ENCODE measurements around the gene PCDHGA1. TPM values are rescaled to one million over a fixed set of nuclear protein-coding genes. Genes with fewer than 3 reads are reported as not detected.
"Not testable (repeated sequence)": the region's sequence is repeated elsewhere in the genome, so short reads cannot be mapped to it uniquely, and the experiment has no call there.

The PCDHGA1 gene
- total RNA-seq, 4 donors from 2014 or later, result 1.7 TPM; not detected in 3

- H3K27ac ChIP-seq, result no peak overlapping the region
- no peak overlapping the region for H3K4me3 ChIP-seq
- H3K27me3 ChIP-seq, result no peaks in the 10 kb centered on the region
- H3K4me1 ChIP-seq, result no peaks in the 10 kb centered on the region
- no peak for TF ChIP-seq POLR2A (IDR thresholded peaks at IDR 0.05)
- no peak for TF ChIP-seq CTCF (IDR thresholded peaks at IDR 0.05)
- peaks cover 0 to 28% (median 10%) of the 10 kb centered on the region in 4 donors for H3K9me3 ChIP-seq
- DNase-seq, result no peak
- no peaks in the 10 kb centered on the region for H3K36me3 ChIP-seq
Observed at GRCh38 chr5:141328231-141328630, 2.1 kb upstream of the PCDHGA1 start.

GRCh38 chr5:141332571-141332970, 2.3 kb downstream of the PCDHGA1 start:
- not testable (repeated sequence) for H3K36me3 ChIP-seq, DNase-seq, H3K4me1 ChIP-seq, H3K27me3 ChIP-seq, H3K27ac ChIP-seq, H3K4me3 ChIP-seq
- peaks cover 0 to 35% (median 12%) of the 10 kb centered on the region in 4 donors for H3K9me3 ChIP-seq

- TF ChIP-seq POLR2A (IDR thresholded peaks at IDR 0.05) (no peak), CTCF (IDR thresholded peaks at IDR 0.05) (peak in 3 of 6 experiments; percentile 9 to 14 (median 10))
- H3K4me3 ChIP-seq, result no peak within 1 kb of the TSS
- H3K4me1 ChIP-seq, result no peaks in the 10 kb centered on the region
- H3K9me3 ChIP-seq, result peaks cover 0 to 37% (median 10%) of the 10 kb centered on the region in 4 donors
- no peak within 1 kb of the TSS for H3K27ac ChIP-seq
- no peak for DNase-seq
- no peaks in the 10 kb centered on the region for H3K27me3 ChIP-seq
- no peaks in the 10 kb centered on the region for H3K36me3 ChIP-seq
Observed at GRCh38 chr5:141338538-141339306, 8.4 kb downstream of the PCDHGA1 start, which contains the start of gene PCDHGA2. TSS of gene PCDHGA2 (plus strand) at chr5:141338760.

- not testable (repeated sequence) for H3K36me3 ChIP-seq, H3K4me3 ChIP-seq, H3K4me1 ChIP-seq, DNase-seq, H3K27me3 ChIP-seq, H3K27ac ChIP-seq
- H3K9me3 ChIP-seq, result peaks cover 0 to 48% (median 14%) of the 10 kb centered on the region in 4 donors
Observed at GRCh38 chr5:141340781-141341354, 10.6 kb downstream of the PCDHGA1 start.

- no peak for DNase-seq
- Histone ChIP-seq H3K9me3 (peaks cover 0 to 52% (median 14%) of the 10 kb centered on the region in 4 donors), H3K4me1 (no peaks in the 10 kb centered on the region), H3K36me3 (no peaks in the 10 kb centered on the region), H3K27ac (no peak overlapping the region), H3K4me3 (no peak overlapping the region), H3K27me3 (no peaks in the 10 kb centered on the region)
- TF ChIP-seq CTCF (IDR thresholded peaks at IDR 0.05) (no peak), POLR2A (IDR thresholded peaks at IDR 0.05) (no peak)
Observed at GRCh38 chr5:141342773-141343172, 12.5 kb downstream of the PCDHGA1 start.

GRCh38 chr5:141343242-141343952, 13.1 kb downstream of the PCDHGA1 start, which contains the start of gene PCDHGA3:
TSS of gene PCDHGA3 (plus strand) at chr5:141343829. CDS start at chr5:141344034, 205 bp downstream.
- no peaks in the 10 kb centered on the region for H3K27me3 ChIP-seq
- DNase-seq, result no peak
- TF ChIP-seq CTCF (IDR thresholded peaks at IDR 0.05) (peak in 1 of 6 experiments; percentile 10), POLR2A (IDR thresholded peaks at IDR 0.05) (no peak)
- no peaks in the 10 kb centered on the region for H3K4me1 ChIP-seq
- no peaks in the 10 kb centered on the region for H3K36me3 ChIP-seq
- H3K27ac ChIP-seq, result no peak within 1 kb of the TSS
- no peak within 1 kb of the TSS for H3K4me3 ChIP-seq
- peaks cover 0 to 48% (median 14%) of the 10 kb centered on the region in 4 donors for H3K9me3 ChIP-seq
